Stimulated activated CD4-positive, alpha-beta T cell treated with anti-CD3 and anti-CD28 coated beads, Interleukin-1b, Interleukin-23, amount 100 ng/mL, for 48 hours (primary cell): ENCODE data around the gene KMT2D.

ENCODE experiments used
- DNase-seq: peaks from one replicate; pipeline ENCODE4 v3.0.0-alpha.2; 2020

The KMT2D gene

GRCh38 chr12:49060237-49061156 lies at the start of gene KMT2D:
Gene KMT2D (minus strand): TSS chr12:49060794. CDS start chr12:49055324, 5,470 bp downstream.
- DNase-seq = peak; percentile 91

GRCh38 chr12:49109641-49110463 lies 49.3 kb upstream of the KMT2D start:
- no peak for DNase-seq

GRCh38 chr12:49108958-49109404 lies 48.4 kb upstream of the KMT2D start:
- DNase-seq = no peak

- DNase-seq = no peak
These were observed 45.0 kb upstream of the KMT2D start for GRCh38 chr12:49105504-49106084.

GRCh38 chr12:49104822-49105221 lies 44.2 kb upstream of the KMT2D start:
- no peak for DNase-seq

- DNase-seq = no peak
These were observed 39.8 kb upstream of the KMT2D start for GRCh38 chr12:49100380-49100779.

- DNase-seq = no peak
These were observed 38.1 kb upstream of the KMT2D start for GRCh38 chr12:49098703-49099102.

- peak; percentile 60 for DNase-seq
These were observed 37.4 kb upstream of the KMT2D start for GRCh38 chr12:49098035-49098451.

GRCh38 chr12:49097381-49097780 lies 36.8 kb upstream of the KMT2D start:
- DNase-seq = no peak

- DNase-seq = no peak
These were observed 34.4 kb upstream of the KMT2D start for GRCh38 chr12:49094975-49095365.

- DNase-seq = no peak
These were observed 33.8 kb upstream of the KMT2D start, which contains the start of gene DHH for GRCh38 chr12:49094160-49094974. Gene DHH (minus strand): TSS chr12:49094801. CDS start chr12:49094512, 289 bp downstream.

GRCh38 chr12:49093792-49094159 lies 33.2 kb upstream of the KMT2D start:
- no peak for DNase-seq

GRCh38 chr12:49092816-49093406 lies 32.3 kb upstream of the KMT2D start:
- DNase-seq = no peak

- peak; percentile 55 for DNase-seq
These were observed 31.7 kb upstream of the KMT2D start for GRCh38 chr12:49092086-49092815.

- no peak for DNase-seq
These were observed 31.2 kb upstream of the KMT2D start for GRCh38 chr12:49091836-49092085.

GRCh38 chr12:49091056-49091835 lies 30.7 kb upstream of the KMT2D start:
- DNase-seq = no peak

- no peak for DNase-seq
These were observed 29.5 kb upstream of the KMT2D start for GRCh38 chr12:49089821-49090773.

- DNase-seq = no peak
These were observed 28.3 kb upstream of the KMT2D start for GRCh38 chr12:49088932-49089330.

GRCh38 chr12:49088150-49088931 lies 27.7 kb upstream of the KMT2D start:
- DNase-seq = peak; percentile 69
